HEK293 (cell line): Measurements from ENCODE around the gene PAEP.
"Not testable (repeated sequence)": the region's sequence is repeated elsewhere in the genome, so short reads cannot be mapped to it uniquely, and the experiment has no call there.

Source experiments
- CTCF ChIA-PET: fragments of 350-600 bp; formaldehyde crosslinking; extraction: SDS; loops from one replicate; lab custom pipeline; 2021; ENCODE audit warnings: antibody characterized with exemption; lab: Yijun Ruan, JAX
- POLR2A ChIA-PET: fragments of 300-600 bp; formaldehyde crosslinking; extraction: SDS; loops from one replicate; lab custom pipeline; 2020; ENCODE audit warnings: antibody characterized with exemption, inconsistent platforms; lab: Yijun Ruan, JAX
- H3K27ac ChIP-seq: fragments of 200-500 bp; sonication (Bioruptor generic); 2 replicates; pipeline ENCODE4 v1.5.1; 2014; ENCODE audit warnings: low read depth, low read length, control low read depth, inconsistent platforms; ENCODE audit errors: extremely low read depth
- H3K36me3 ChIP-seq, 2 experiments: fragments of 200-500 bp in 1 of 2; sonication (Bioruptor generic) in 1 of 2; 1 replicate in 1 of 2; 2 replicates in 1 of 2; pipeline ENCODE4 v1.5.1; 2014 to 2017; ENCODE audit warnings: inconsistent platforms in 2 of 2, low read length in 2 of 2; ENCODE audit not compliant: control insufficient read depth in 2 of 2, insufficient read depth in 1 of 2
- H3K4me1 ChIP-seq: fragments of 200-500 bp; sonication (Bioruptor generic); 2 replicates; pipeline ENCODE4 v1.5.1; 2014; ENCODE audit warnings: mild to moderate bottlenecking, low read length, inconsistent platforms; ENCODE audit not compliant: control insufficient read depth, insufficient read depth
- H3K4me3 ChIP-seq: 2 replicates; pipeline ENCODE4 v1.5.1; 2011; ENCODE audit warnings: low read depth, mild to moderate bottlenecking, control low read depth, low read length, moderate library complexity
- H3K9me3 ChIP-seq: fragments of 200-500 bp; sonication (Bioruptor generic); 2 replicates; pipeline ENCODE4 v1.5.1; 2014; ENCODE audit warnings: low read depth, low read length, inconsistent platforms; ENCODE audit not compliant: control insufficient read depth, insufficient read depth
- ATF2 ChIP-seq: fragments of 450-650 bp; formaldehyde crosslinking; IDR thresholded peaks from 2 replicates; pipeline ENCODE4 v1.5.1; 2016; ENCODE audit warnings: missing biosample characterization, missing genetic modification characterization, low read depth
- ELK4 ChIP-seq: IDR thresholded peaks from 2 replicates; pipeline ENCODE4 v1.6.1; 2011; ENCODE audit warnings: mild to moderate bottlenecking, low read depth, low read length, borderline replicate concordance
- TRIM28 ChIP-seq: IDR thresholded peaks from 2 replicates; pipeline ENCODE4 v1.6.1; 2011; ENCODE audit warnings: low read length, control low read depth, borderline replicate concordance
- ZBTB1 ChIP-seq: fragments of 450-650 bp; formaldehyde crosslinking; IDR thresholded peaks from 2 replicates; pipeline ENCODE4 v1.5.1; 2016; ENCODE audit warnings: missing biosample characterization, missing genetic modification characterization
- ZBTB17 ChIP-seq: fragments of 450-650 bp; formaldehyde crosslinking; IDR thresholded peaks from 2 replicates; pipeline ENCODE4 v1.5.1; 2016; ENCODE audit warnings: missing biosample characterization, missing genetic modification characterization
- ZEB2 ChIP-seq: fragments of 450-650 bp; formaldehyde crosslinking; IDR thresholded peaks from 2 replicates; pipeline ENCODE4 v1.5.1; 2016; ENCODE audit warnings: missing biosample characterization, missing genetic modification characterization
- ZIC2 ChIP-seq: fragments of 450-650 bp; formaldehyde crosslinking; IDR thresholded peaks from 2 replicates; pipeline ENCODE4 v1.5.1; 2016; ENCODE audit warnings: missing biosample characterization, missing genetic modification characterization
- ZNF555 ChIP-seq: fragments of 450-650 bp; formaldehyde crosslinking; conservative IDR thresholded peaks from 2 replicates; pipeline ENCODE4 v1.5.1; 2017; ENCODE audit warnings: missing biosample characterization, mild to moderate bottlenecking, missing genetic modification characterization, inconsistent platforms
- ZNF664 ChIP-seq: fragments of 450-650 bp; formaldehyde crosslinking; IDR thresholded peaks from 2 replicates; pipeline ENCODE4 v1.5.1; 2016; ENCODE audit warnings: missing biosample characterization, missing genetic modification characterization
- ZNF768 ChIP-seq: fragments of 450-650 bp; formaldehyde crosslinking; IDR thresholded peaks from 2 replicates; pipeline ENCODE4 v1.5.1; 2018; ENCODE audit warnings: missing biosample characterization, mild to moderate bottlenecking, missing genetic modification characterization
- ZNF776 ChIP-seq: fragments of 450-650 bp; formaldehyde crosslinking; IDR thresholded peaks from 2 replicates; pipeline ENCODE4 v1.5.0; 2017; ENCODE audit warnings: missing biosample characterization, missing genetic modification characterization, borderline replicate concordance

Gene PAEP

GRCh38 chr9:135546792-135547617 lies 14.6 kb upstream of the PAEP start:
- POLR2A ChIA-PET, H3K4me3 ChIP-seq, CTCF ChIA-PET, H3K4me1 ChIP-seq, H3K9me3 ChIP-seq, H3K27ac ChIP-seq, H3K36me3 ChIP-seq: not testable (repeated sequence)

GRCh38 chr9:135547756-135548736 lies 13.5 kb upstream of the PAEP start:
- H3K9me3 ChIP-seq = no peaks in the 10 kb centered on the region
- H3K36me3 ChIP-seq = no peaks in the 10 kb centered on the region
- ChIA-PET CTCF (no interaction called here), POLR2A (interaction anchor here (0.6 kb wide), 1 partner anchor 55 kb away, joined by 4 read pairs; no protein-coding TSS in a partner anchor)
- H3K27ac ChIP-seq = no peak overlapping the region
- TF ChIP-seq ZEB2 (tag by site-specific recombination) (no peak), TRIM28 (no peak), ZNF664 (tag by site-specific recombination) (no peak), ZNF776 (no peak), ZBTB17 (tag by site-specific recombination) (no peak), ZNF768 (tag by site-specific recombination) (no peak), ZBTB1 (tag by site-specific recombination) (no peak), ZNF555 (tag by site-specific recombination) (no peak), ZIC2 (no peak), ATF2 (tag by site-specific recombination) (no peak), ELK4 (no peak)
- no peak overlapping the region for H3K4me3 ChIP-seq
- H3K4me1 ChIP-seq = no peaks in the 10 kb centered on the region

- H3K4me1 ChIP-seq, H3K9me3 ChIP-seq, H3K36me3 ChIP-seq, CTCF ChIA-PET, H3K27ac ChIP-seq, H3K4me3 ChIP-seq: not testable (repeated sequence)
- POLR2A ChIA-PET = interaction anchor here (0.6 kb wide), 2 partner anchors 74 to 414 kb away, joined by 4 to 5 read pairs; no protein-coding TSS in a partner anchor
Measured at GRCh38 chr9:135549478-135550343, 11.8 kb upstream of the PAEP start.
